CD4-positive, CD25-positive, alpha-beta regulatory T cell (primary cell): Measurements from ENCODE around the gene LRP1. TPM values are rescaled to one million over a fixed set of nuclear protein-coding genes. Genes with fewer than 3 reads are reported as not detected.

Source experiments
- ATAC-seq, 2 donors: fragments of 150-1000 bp; cut with Tn5 transposase; one replicate each; pipeline ENCODE4 v1.10.0; 2021; ENCODE audit warnings: low read depth in 2 of 2, moderate number of reproducible peaks in 2 of 2, moderate library complexity in 1 of 2
- DNase-seq, 3 donors: peaks; one replicate each; pipeline versions ENCODE4 v3.0.0 to v3.0.0-alpha.2; 2012 to 2022; ENCODE audit warnings: mixed read lengths in 1 of 3
- H3K27ac ChIP-seq: one replicate; pipeline ENCODE4 v1.7.0; 2013; ENCODE audit warnings: mild to moderate bottlenecking, low read length; ENCODE audit not compliant: insufficient read depth, poor library complexity, severe bottlenecking
- H3K27me3 ChIP-seq: one replicate; pipeline ENCODE4 v1.7.0; 2013; ENCODE audit warnings: low read length; ENCODE audit not compliant: control insufficient read depth, insufficient read depth
- H3K36me3 ChIP-seq: one replicate; pipeline ENCODE4 v1.7.0; 2013; ENCODE audit warnings: mild to moderate bottlenecking, low read length, moderate library complexity; ENCODE audit not compliant: control insufficient read depth, insufficient read depth
- H3K4me1 ChIP-seq: 2 replicates; pipeline ENCODE4 v1.7.0; 2013; ENCODE audit warnings: mild to moderate bottlenecking, low read length; ENCODE audit not compliant: insufficient read depth, control insufficient read depth, poor library complexity, severe bottlenecking
- H3K4me3 ChIP-seq: one replicate; pipeline ENCODE4 v1.7.0; 2013; ENCODE audit warnings: low read depth, mild to moderate bottlenecking, low read length, moderate library complexity
- H3K9me3 ChIP-seq, 2 experiments: 1 replicate in 1 of 2; 2 replicates in 1 of 2; pipeline ENCODE4 v1.7.0; 2013; ENCODE audit warnings: low read length in 2 of 2, mild to moderate bottlenecking in 1 of 2, moderate library complexity in 1 of 2; ENCODE audit not compliant: control insufficient read depth in 2 of 2
- H3K27ac Mint-ChIP-seq, 3 donors: one replicate each; pipeline ENCODE4 v1.8.0; 2020 to 2022; ENCODE audit warnings: mild to moderate bottlenecking in 3 of 3, mixed read lengths in 3 of 3, moderate library complexity in 2 of 3
- H3K27me3 Mint-ChIP-seq: one replicate; pipeline ENCODE4 v1.8.0; 2022; ENCODE audit warnings: mild to moderate bottlenecking, mixed read lengths
- H3K36me3 Mint-ChIP-seq: one replicate; pipeline ENCODE4 v1.8.0; 2020; ENCODE audit warnings: mixed read lengths
- H3K4me1 Mint-ChIP-seq, 4 donors: one replicate each; pipeline ENCODE4 v1.8.0; 2020 to 2022; ENCODE audit warnings: mixed read lengths in 4 of 4, mild to moderate bottlenecking in 1 of 4
- H3K4me3 Mint-ChIP-seq, 4 donors: one replicate each; pipeline ENCODE4 v1.8.0; 2020 to 2022; ENCODE audit warnings: mild to moderate bottlenecking in 4 of 4, mixed read lengths in 4 of 4, moderate library complexity in 3 of 4
- H3K9me3 Mint-ChIP-seq, 7 donors: one replicate each; pipeline ENCODE4 v1.8.0; 2020 to 2022; ENCODE audit warnings: mixed read lengths in 7 of 7, mild to moderate bottlenecking in 3 of 7, moderate library complexity in 2 of 7
- polyA plus RNA-seq, 4 donors: library from polyadenylated mRNA; unstranded; fragments of 300-500 nt; fragmentation: Illumina TruSeq; gene quantifications; one replicate each; pipeline ENCODE4 v1.2.3, GENCODE V29; 2021
- total RNA-seq: library from RNA; stranded (reverse); gene quantifications from one replicate; pipeline ENCODE4 v1.2.3, GENCODE V29; 2022

Gene LRP1
- total and polyA plus RNA-seq, 5 donors from 2014 or later = 0.13 to 3.9 (median 0.21) TPM; not detected in 1

- H3K4me1 Mint-ChIP-seq = peaks cover 4 to 60% (median 19%) of the 10 kb centered on the region in 4 donors
- H3K27me3 Mint-ChIP-seq = no peaks in the 10 kb centered on the region
- H3K4me1 ChIP-seq = peaks cover 29% of the 10 kb centered on the region
- no peak for ATAC-seq
- H3K27me3 ChIP-seq = no peaks in the 10 kb centered on the region
- H3K27ac Mint-ChIP-seq = no peak overlapping the region
- H3K36me3 ChIP-seq = peaks cover 52% of the 10 kb centered on the region
- H3K9me3 ChIP-seq = no peaks in the 10 kb centered on the region
- no peak for DNase-seq
- H3K9me3 Mint-ChIP-seq = no peaks in the 10 kb centered on the region
- H3K36me3 Mint-ChIP-seq = peaks cover 32% of the 10 kb centered on the region
- no peak overlapping the region for H3K4me3 ChIP-seq
- H3K4me3 Mint-ChIP-seq = peak overlapping the region in 2 of 4 donors; percentile 2 to 40
- H3K27ac ChIP-seq = no peak overlapping the region
These were observed 32.1 kb upstream of the LRP1 start for GRCh38 chr12:57096099-57096572.

- H3K27me3 Mint-ChIP-seq = no peaks in the 10 kb centered on the region
- no peak for DNase-seq
- H3K36me3 Mint-ChIP-seq = peaks cover 32% of the 10 kb centered on the region
- peaks cover 55% of the 10 kb centered on the region for H3K36me3 ChIP-seq
- H3K4me3 ChIP-seq = no peak overlapping the region
- no peaks in the 10 kb centered on the region for H3K27me3 ChIP-seq
- ATAC-seq = no peak
- H3K9me3 Mint-ChIP-seq = no peaks in the 10 kb centered on the region
- H3K4me1 Mint-ChIP-seq = peaks cover 4 to 55% (median 19%) of the 10 kb centered on the region in 4 donors
- peaks cover 21% of the 10 kb centered on the region for H3K4me1 ChIP-seq
- H3K4me3 Mint-ChIP-seq = no peak overlapping the region
- no peaks in the 10 kb centered on the region for H3K9me3 ChIP-seq
- no peak overlapping the region for H3K27ac ChIP-seq
- peak overlapping the region in 2 of 3 donors; percentile 14 to 36 for H3K27ac Mint-ChIP-seq
These were observed 31.3 kb upstream of the LRP1 start for GRCh38 chr12:57096748-57097553.

- Mint-ChIP-seq H3K4me1 (peaks cover 4 to 53% (median 18%) of the 10 kb centered on the region in 4 donors), H3K27ac (peak overlapping the region in 2 of 3 donors; percentile 14 to 81), H3K9me3 (no peaks in the 10 kb centered on the region), H3K4me3 (no peak overlapping the region), H3K36me3 (peaks cover 30% of the 10 kb centered on the region), H3K27me3 (no peaks in the 10 kb centered on the region)
- Histone ChIP-seq H3K36me3 (peaks cover 56% of the 10 kb centered on the region), H3K4me3 (no peak overlapping the region), H3K4me1 (peaks cover 18% of the 10 kb centered on the region), H3K27ac (no peak overlapping the region), H3K9me3 (no peaks in the 10 kb centered on the region), H3K27me3 (no peaks in the 10 kb centered on the region)
- ATAC-seq (no peak), DNase-seq (no peak)
These were observed 30.8 kb upstream of the LRP1 start for GRCh38 chr12:57097554-57097835.

GRCh38 chr12:57098546-57098945, 29.7 kb upstream of the LRP1 start:
- Histone ChIP-seq H3K4me3 (no peak overlapping the region), H3K4me1 (peaks cover 7% of the 10 kb centered on the region), H3K9me3 (no peaks in the 10 kb centered on the region), H3K27ac (no peak overlapping the region), H3K27me3 (no peaks in the 10 kb centered on the region), H3K36me3 (peaks cover 59% of the 10 kb centered on the region)
- ATAC-seq (no peak), DNase-seq (no peak)
- Mint-ChIP-seq H3K9me3 (no peaks in the 10 kb centered on the region), H3K4me3 (no peak overlapping the region), H3K4me1 (peaks cover 4 to 43% (median 11%) of the 10 kb centered on the region in 4 donors), H3K27ac (peak overlapping the region in 2 of 3 donors; percentile 20 to 83), H3K36me3 (peaks cover 26% of the 10 kb centered on the region), H3K27me3 (no peaks in the 10 kb centered on the region)

GRCh38 chr12:57099047-57099714, 29.1 kb upstream of the LRP1 start:
- Mint-ChIP-seq H3K27ac (peak overlapping the region; percentile 20 to 78 (median 44)), H3K27me3 (no peaks in the 10 kb centered on the region), H3K36me3 (peaks cover 26% of the 10 kb centered on the region), H3K4me3 (no peak overlapping the region), H3K9me3 (no peaks in the 10 kb centered on the region), H3K4me1 (peaks cover 4 to 41% (median 9%) of the 10 kb centered on the region in 4 donors)
- no peak overlapping the region for H3K27ac ChIP-seq
- no peaks in the 10 kb centered on the region for H3K27me3 ChIP-seq
- H3K4me1 ChIP-seq = peaks cover under 1% of the 10 kb centered on the region
- H3K9me3 ChIP-seq = no peaks in the 10 kb centered on the region
- ATAC-seq (no peak), DNase-seq (no peak)
- H3K36me3 ChIP-seq = peaks cover 64% of the 10 kb centered on the region
- H3K4me3 ChIP-seq = no peak overlapping the region

GRCh38 chr12:57099766-57100165, 28.5 kb upstream of the LRP1 start:
- Histone ChIP-seq H3K27ac (no peak overlapping the region), H3K27me3 (no peaks in the 10 kb centered on the region), H3K4me1 (no peaks in the 10 kb centered on the region), H3K36me3 (peaks cover 70% of the 10 kb centered on the region), H3K4me3 (no peak overlapping the region), H3K9me3 (no peaks in the 10 kb centered on the region)
- H3K27me3 Mint-ChIP-seq = no peaks in the 10 kb centered on the region
- peaks cover 4 to 36% (median 9%) of the 10 kb centered on the region in 4 donors for H3K4me1 Mint-ChIP-seq
- peaks cover 26% of the 10 kb centered on the region for H3K36me3 Mint-ChIP-seq
- peak overlapping the region; percentile 41 to 78 (median 56) for H3K27ac Mint-ChIP-seq
- no peak overlapping the region for H3K4me3 Mint-ChIP-seq
- ATAC-seq = no peak
- H3K9me3 Mint-ChIP-seq = no peaks in the 10 kb centered on the region
- no peak for DNase-seq

- H3K9me3 Mint-ChIP-seq = no peaks in the 10 kb centered on the region
- Histone ChIP-seq H3K4me1 (no peaks in the 10 kb centered on the region), H3K27me3 (no peaks in the 10 kb centered on the region), H3K9me3 (no peaks in the 10 kb centered on the region), H3K36me3 (peaks cover 74% of the 10 kb centered on the region), H3K27ac (peak overlapping the region; percentile 19), H3K4me3 (no peak overlapping the region)
- H3K27me3 Mint-ChIP-seq = no peaks in the 10 kb centered on the region
- H3K27ac Mint-ChIP-seq = peak overlapping the region in 1 of 3 donors; percentile 41
- no peak overlapping the region for H3K4me3 Mint-ChIP-seq
- H3K4me1 Mint-ChIP-seq = peaks cover 3 to 40% (median 9%) of the 10 kb centered on the region in 4 donors
- peaks cover 33% of the 10 kb centered on the region for H3K36me3 Mint-ChIP-seq
- ATAC-seq = no peak
- DNase-seq = no peak
These were observed 26.2 kb upstream of the LRP1 start for GRCh38 chr12:57101892-57102695.
